Esophagus muscularis mucosa (tissue), 4 donors: ENCODE measurements around the gene NTRK3.

ENCODE experiments used
- CTCF ChIP-seq, 3 experiments: fragments of 200-600 bp in 2 of 3; fragments of 450-650 bp in 1 of 3; sonication (generic) in 2 of 3; IDR thresholded peaks; one replicate each; pipeline ENCODE4 v1.5.1; 2017 to 2019; ENCODE audit warnings: antibody characterized with exemption in 3 of 3, mild to moderate bottlenecking in 2 of 3, moderate library complexity in 1 of 3
- EP300 ChIP-seq: sonication (generic); formaldehyde crosslinking; IDR thresholded peaks from one replicate; pipeline ENCODE4 v1.6.1; 2017; ENCODE audit warnings: antibody characterized with exemption
- POLR2A ChIP-seq: fragments of 450-650 bp; IDR thresholded peaks from one replicate; pipeline ENCODE4 v1.6.1; 2017; ENCODE audit warnings: antibody characterized with exemption, moderate library complexity, mild to moderate bottlenecking, low read depth
- POLR2AphosphoS5 ChIP-seq, 2 donors: sonication (generic); formaldehyde crosslinking; IDR thresholded peaks; one replicate each; pipeline ENCODE4 v1.6.1; 2017; ENCODE audit warnings: antibody characterized with exemption in 2 of 2

GRCh38 chr15:87952736-87953287 lies 303.7 kb downstream of the NTRK3 start:
- no peak for TF ChIP-seq POLR2A
- no peak for TF ChIP-seq CTCF (IDR thresholded peaks at IDR 0.05)
- TF ChIP-seq EP300, result no peak
- no peak for TF ChIP-seq POLR2AphosphoS5 (IDR thresholded peaks at IDR 0.05)
